ENCODE measurements around the gene STPG1. TPM values are rescaled to one million over a fixed set of nuclear protein-coding genes. Genes with fewer than 3 reads are reported as not detected.

Gene STPG1
- polyA plus RNA-seq, 2 of the 4 experiments (the other 2 are of a cell fraction) = 4.4 to 9.7 TPM

GRCh38 chr1:24325587-24326449 is 87.8 kb downstream of the STPG1 start:
- TF ChIP-seq JUN (IDR thresholded peaks at IDR 0.05) = no peak
- TF ChIP-seq TP53 (CRISPR knock-in tag; IDR thresholded peaks at IDR 0.05) = no peak
- no peak for TF ChIP-seq MAX (IDR thresholded peaks at IDR 0.05)
- TF ChIP-seq ZSCAN20 (CRISPR knock-in tag; IDR thresholded peaks at IDR 0.05) = no peak
- TF ChIP-seq CBX2 (IDR thresholded peaks at IDR 0.05; ENCODE audit: borderline replicate concordance, low read depth) = no peak
- no peak for TF ChIP-seq MAFK (IDR thresholded peaks at IDR 0.05; ENCODE audit: partially characterized antibody)
- no peak for TF ChIP-seq EHMT2 (IDR thresholded peaks at IDR 0.05; ENCODE audit: low read depth)
- no peak for TF ChIP-seq RARB (CRISPR knock-in tag; IDR thresholded peaks at IDR 0.05)
- TF ChIP-seq JUNB (IDR thresholded peaks at IDR 0.05) = no peak
- TF ChIP-seq SREBF2 (IDR thresholded peaks at IDR 0.05) = no peak
- TF ChIP-seq MAZ (IDR thresholded peaks at IDR 0.05; ENCODE audit: borderline replicate concordance, low read depth, low read length) = no peak
- TF ChIP-seq CEBPB (IDR thresholded peaks at IDR 0.05) = no peak
- no peak for TF ChIP-seq POLR2AphosphoS2 (conservative IDR thresholded peaks at IDR 0.05; ENCODE audit: low read length)
- no peak for TF ChIP-seq ZFP36 (IDR thresholded peaks at IDR 0.05; ENCODE audit: borderline replicate concordance, partially characterized antibody)
- DNase-seq (ENCODE audit: low read depth in 1 of 2, low spot score in 1 of 2) = no peak
- Histone ChIP-seq H3K27ac (no peak overlapping the region), H3K4me1 (no peaks in the 10 kb centered on the region), H3K4me3 (no peak overlapping the region), H3K9me3 (no peaks in the 10 kb centered on the region), H3K4me2 (no peak overlapping the region)
- POLR2A ChIA-PET = no interaction called here
- no peak for ATAC-seq
- no peak for FAIRE-seq
- 87% methylated on average over 7 of the region's 7 CpGs for WGBS (ENCODE audit: missing lambda C conversion rate)
- CTCF ChIA-PET = interaction anchor here (0.7 to 1.6 kb wide), 3 partner anchors 65 to 124 kb away, joined by 3 to 6 read pairs (median 4); no protein-coding TSS in a partner anchor

GRCh38 chr1:24324903-24325302 is 88.7 kb downstream of the STPG1 start:
- H3K4me1 ChIP-seq = no peaks in the 10 kb centered on the region
- CTCF ChIA-PET = interaction anchor here (1.4 to 1.8 kb wide), 3 partner anchors 66 to 123 kb away, joined by 4 to 6 read pairs (median 5); no protein-coding TSS in a partner anchor
- H3K27ac ChIP-seq = no peak overlapping the region

GRCh38 chr1:24323281-24323680 is 90.3 kb downstream of the STPG1 start:
- 93% methylated on average over 2 of the region's 2 CpGs for WGBS (ENCODE audit: missing lambda C conversion rate)
- H3K27ac ChIP-seq = no peak overlapping the region
- H3K4me3 ChIP-seq = no peak overlapping the region
- FAIRE-seq = no peak
- ChIA-PET CTCF (interaction anchor here (1.8 kb wide), 1 partner anchor 121 kb away, joined by 5 read pairs; no protein-coding TSS in a partner anchor), POLR2A (no interaction called here)
- peaks cover 13% of the 10 kb centered on the region; the same call in 2 of the 3 replicates for H3K4me1 ChIP-seq
- no peaks in the 10 kb centered on the region for H3K9me3 ChIP-seq
- H3K4me2 ChIP-seq = no peak overlapping the region
- no peak for DNase-seq (ENCODE audit: low read depth in 1 of 2, low spot score in 1 of 2)
- no peak for ATAC-seq
- no peak for TF ChIP-seq USF2 (IDR thresholded peaks at IDR 0.05)
- no peak for TF ChIP-seq CBX2 (IDR thresholded peaks at IDR 0.05; ENCODE audit: borderline replicate concordance, low read depth)
- no peak for TF ChIP-seq EHF (CRISPR knock-in tag; IDR thresholded peaks at IDR 0.05)
- no peak for TF ChIP-seq NFE2L2 (conservative IDR thresholded peaks at IDR 0.05; ENCODE audit: low read length)
- no peak for TF ChIP-seq MAZ (IDR thresholded peaks at IDR 0.05; ENCODE audit: borderline replicate concordance, low read depth, low read length)
- no peak for TF ChIP-seq FOSL2 (IDR thresholded peaks at IDR 0.05)
- TF ChIP-seq FOSL2 (CRISPR knock-in tag; IDR thresholded peaks at IDR 0.05) = no peak
- TF ChIP-seq MAFK (IDR thresholded peaks at IDR 0.05; ENCODE audit: partially characterized antibody) = peak; percentile 90

More at GRCh38 chr1:24324903-24325302, 88.7 kb downstream of the STPG1 start:
- no peak for TF ChIP-seq CHD2 (IDR thresholded peaks at IDR 0.05; ENCODE audit: low read length, partially characterized antibody)
- no peak for TF ChIP-seq MAX (IDR thresholded peaks at IDR 0.05)
- TF ChIP-seq KDM1A (IDR thresholded peaks at IDR 0.05; ENCODE audit: low read depth) = no peak
- no peak for TF ChIP-seq GATA3 (IDR thresholded peaks at IDR 0.05; ENCODE audit: borderline replicate concordance)
- TF ChIP-seq POLR2A (IDR thresholded peaks at IDR 0.05; ENCODE audit: low read length) = no peak
- TF ChIP-seq HEYL (CRISPR knock-in tag; IDR thresholded peaks at IDR 0.05) = no peak
- no peak for TF ChIP-seq JUN (IDR thresholded peaks at IDR 0.05)
- DNase-seq (ENCODE audit: low read depth in 1 of 2, low spot score in 1 of 2) (no peak), FAIRE-seq (no peak), ATAC-seq (no peak)
- Histone ChIP-seq H3K9me3 (no peaks in the 10 kb centered on the region), H3K4me2 (no peak overlapping the region), H3K4me3 (no peak overlapping the region)
- POLR2A ChIA-PET = no interaction called here
- WGBS (ENCODE audit: missing lambda C conversion rate) = 89% methylated on average over 5 of the region's 6 CpGs

All from A549 (cell line).